SU-DHL-6 (cell line): ENCODE measurements around the gene TPO.

ENCODE experiments used
- H2AFZ ChIP-seq: fragments of 200-600 bp; sonication (generic); 2 replicates; pipeline ENCODE4 v1.6.1; 2014; ENCODE audit warnings: low read depth, mild to moderate bottlenecking, moderate library complexity, mixed read lengths, antibody characterized with exemption, low read length; ENCODE audit not compliant: severe bottlenecking
- H3F3A ChIP-seq: fragments of 200-600 bp; shearing (Covaris generic); 2 replicates; pipeline ENCODE4 v1.6.0; 2016; ENCODE audit warnings: antibody characterized with exemption, mild to moderate bottlenecking; ENCODE audit not compliant: insufficient read depth
- H3K27ac ChIP-seq: fragments of 200-600 bp; sonication (generic); 2 replicates; pipeline ENCODE4 v1.5.1; 2016; ENCODE audit warnings: low read depth, mild to moderate bottlenecking, low read length, moderate library complexity, mixed read lengths
- H3K27me3 ChIP-seq: fragments of 200-600 bp; sonication (generic), shearing (Covaris generic); 2 replicates; pipeline ENCODE4 v1.6.0; 2014; ENCODE audit warnings: mild to moderate bottlenecking, low read length
- H3K36me3 ChIP-seq: fragments of 200-600 bp; sonication (generic); 2 replicates; pipeline ENCODE4 v1.6.1; 2014; ENCODE audit warnings: mild to moderate bottlenecking, low read length, mixed read lengths
- H3K4me2 ChIP-seq: fragments of 300-600, 200-600 bp; shearing (Covaris generic), sonication (generic); 2 replicates; pipeline ENCODE4 v1.6.0; 2014; ENCODE audit warnings: low read length, low read depth, mild to moderate bottlenecking; ENCODE audit not compliant: poor library complexity, severe bottlenecking
- H3K4me3 ChIP-seq: fragments of 200-600 bp; sonication (generic); 2 replicates; pipeline ENCODE4 v1.5.1; 2014; ENCODE audit warnings: antibody characterized with exemption, low read length, mild to moderate bottlenecking, mixed read lengths; ENCODE audit not compliant: insufficient read depth, poor library complexity, severe bottlenecking
- H3K79me2 ChIP-seq: fragments of 200-600 bp; sonication (generic); 2 replicates; pipeline ENCODE4 v1.6.1; 2014; ENCODE audit warnings: mild to moderate bottlenecking, low read length, moderate library complexity; ENCODE audit not compliant: insufficient read depth
- H3K9ac ChIP-seq: fragments of 200-600 bp; sonication (generic); 2 replicates; pipeline ENCODE4 v1.7.0; 2014; ENCODE audit warnings: mild to moderate bottlenecking, low read length
- H3K9me2 ChIP-seq: fragments of 200-600 bp; sonication (generic); replicated peaks from 2 replicates; pipeline ENCODE4 v1.6.1; 2014; ENCODE audit warnings: low read length; ENCODE audit not compliant: insufficient read depth
- H3K9me3 ChIP-seq: fragments of 200-600 bp; sonication (generic); 2 replicates; pipeline ENCODE4 v1.6.1; 2014; ENCODE audit warnings: low read length, mixed read lengths; ENCODE audit not compliant: insufficient read depth
- H4K20me1 ChIP-seq: fragments of 200-600 bp; sonication (generic); 2 replicates; pipeline ENCODE4 v1.6.1; 2014; ENCODE audit warnings: low read depth, mild to moderate bottlenecking, antibody characterized with exemption, low read length, moderate library complexity, mixed read lengths
- CTCF ChIP-seq: fragments of 200-600 bp; sonication (generic); IDR thresholded peaks from one replicate; pipeline ENCODE4 v1.5.1; 2017; ENCODE audit warnings: antibody characterized with exemption, mild to moderate bottlenecking, low read length, moderate library complexity; ENCODE audit not compliant: insufficient read depth, poor library complexity, severe bottlenecking
- EZH2phosphoT487 ChIP-seq: fragments of 200-600 bp; sonication (generic), shearing (Covaris generic); conservative IDR thresholded peaks from 2 replicates; pipeline ENCODE4 v1.6.1; 2018; ENCODE audit warnings: mild to moderate bottlenecking, antibody characterized with exemption, low read length, moderate library complexity, mixed read lengths

The TPO gene

DNA sequence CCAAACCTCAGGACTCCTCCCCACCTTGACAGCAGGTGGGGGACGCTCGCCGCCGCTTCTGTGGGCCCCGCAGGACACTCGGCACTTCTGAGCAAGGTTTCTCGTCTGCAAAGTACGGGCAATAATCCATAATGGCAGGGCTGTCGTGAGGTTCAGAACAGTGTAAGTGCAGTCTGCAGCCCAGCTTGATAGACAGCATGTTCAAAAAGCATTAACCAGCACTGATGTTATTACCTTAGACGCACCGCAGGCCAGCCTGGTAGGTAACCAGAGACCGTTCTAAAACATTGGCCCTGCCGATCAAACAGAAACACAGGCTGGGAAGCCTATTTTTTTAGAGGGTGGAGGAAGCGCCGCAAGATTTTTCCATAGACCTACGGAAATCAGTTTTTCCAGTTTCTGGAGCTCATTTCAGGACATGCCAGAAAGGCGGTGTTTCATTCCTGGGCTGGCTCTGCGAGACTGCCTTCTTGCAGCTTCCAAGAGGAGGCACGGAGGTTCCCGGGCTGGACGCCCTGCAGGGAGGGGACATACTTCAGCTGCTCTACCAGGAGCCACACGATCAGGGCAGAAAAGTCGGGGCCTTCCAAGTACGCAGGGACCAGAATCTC, 148.7 kb downstream of the TPO start:
- no peak overlapping the region for H3K4me3 ChIP-seq
- no peaks in the 10 kb centered on the region for H3K9me2 ChIP-seq
- no peaks in the 10 kb centered on the region for H3K27me3 ChIP-seq
- no peaks in the 10 kb centered on the region for H3K9me3 ChIP-seq
- no peaks in the 10 kb centered on the region for H3F3A ChIP-seq
- H3K79me2 ChIP-seq = no peaks in the 10 kb centered on the region
- H3K27ac ChIP-seq = no peak overlapping the region
- no peak overlapping the region for H3K9ac ChIP-seq
- no peaks in the 10 kb centered on the region for H4K20me1 ChIP-seq
- no peaks in the 10 kb centered on the region for H3K36me3 ChIP-seq
- TF ChIP-seq EZH2phosphoT487 (no peak), CTCF (no peak)
- H2AFZ ChIP-seq = no peak overlapping the region
- H3K4me2 ChIP-seq = no peak overlapping the region

- TF ChIP-seq CTCF = no peak
- TF ChIP-seq EZH2phosphoT487 = no peak
- no peaks in the 10 kb centered on the region for H3K36me3 ChIP-seq
- H3K9me3 ChIP-seq = no peaks in the 10 kb centered on the region; the same call in 1 of the 2 replicates
- no peak overlapping the region for H3K9ac ChIP-seq
- no peaks in the 10 kb centered on the region for H3K79me2 ChIP-seq
- H4K20me1 ChIP-seq = no peaks in the 10 kb centered on the region
- H3K9me2 ChIP-seq = no peaks in the 10 kb centered on the region
- no peak overlapping the region for H3K4me2 ChIP-seq
- no peak overlapping the region for H3K4me3 ChIP-seq
- H3K27ac ChIP-seq = no peak overlapping the region
- H3K27me3 ChIP-seq = no peaks in the 10 kb centered on the region
- no peak overlapping the region for H2AFZ ChIP-seq
- no peaks in the 10 kb centered on the region for H3F3A ChIP-seq
Measured at GRCh38 chr2:1563084-1563857, 150.0 kb downstream of the TPO start.

- Histone ChIP-seq H3K27me3 (no peaks in the 10 kb centered on the region), H3K9me3 (no peaks in the 10 kb centered on the region; the same call in 1 of the 2 replicates), H4K20me1 (no peaks in the 10 kb centered on the region), H3K4me2 (no peak overlapping the region), H3F3A (no peaks in the 10 kb centered on the region), H3K9ac (no peak overlapping the region), H3K27ac (no peak overlapping the region), H3K79me2 (no peaks in the 10 kb centered on the region), H3K36me3 (no peaks in the 10 kb centered on the region), H3K4me3 (no peak overlapping the region), H2AFZ (no peak overlapping the region), H3K9me2 (no peaks in the 10 kb centered on the region)
- no peak for TF ChIP-seq EZH2phosphoT487
- TF ChIP-seq CTCF = no peak
Measured at GRCh38 chr2:1563943-1564891, 151.0 kb downstream of the TPO start.
